ENCODE measurements around the gene MALT1.
"Not testable (repeated sequence)": the region's sequence is repeated elsewhere in the genome, so short reads cannot be mapped to it uniquely, and the experiment has no call there.

The MALT1 gene

DNA sequence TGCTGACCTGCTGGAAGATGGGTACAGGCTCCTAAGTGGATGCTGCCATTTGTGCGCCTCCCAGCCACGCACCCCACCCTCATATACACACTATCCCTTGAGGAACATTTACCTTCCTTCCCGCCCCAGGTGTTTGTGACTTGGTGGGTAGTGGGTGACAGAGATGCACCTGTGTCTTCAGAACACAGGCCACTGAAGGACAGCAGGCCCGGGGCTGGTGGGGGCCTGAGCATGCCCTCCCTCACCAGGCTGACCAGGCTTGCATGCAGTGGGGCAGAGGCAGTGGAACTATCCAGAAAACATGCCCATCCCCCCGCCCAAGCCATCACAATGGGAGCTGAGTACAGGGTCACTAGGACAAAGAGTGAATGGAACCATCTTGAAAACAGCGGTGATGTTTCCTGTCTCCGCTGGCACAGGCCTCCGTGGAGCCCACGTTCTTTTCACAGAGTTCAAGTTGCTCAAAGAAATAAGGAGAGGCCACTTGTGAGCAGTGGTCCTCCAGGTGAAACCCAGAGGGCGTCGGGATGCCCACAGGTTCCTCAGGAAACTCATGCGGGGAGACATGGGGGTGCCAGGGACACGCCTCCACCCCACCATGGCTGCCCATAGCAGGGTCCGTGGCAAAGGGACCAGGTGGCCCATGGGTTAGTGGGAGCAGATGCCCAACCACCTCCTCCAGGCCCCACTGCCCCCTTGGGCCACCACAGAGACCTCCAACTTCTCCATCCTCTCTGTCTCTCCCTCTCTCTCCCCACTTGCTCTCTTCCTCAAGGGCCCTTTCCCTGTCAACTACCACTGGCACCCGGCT, 90.9 kb downstream of the MALT1 start:
- H3K9me3 ChIP-seq (ENCODE audit: control insufficient read depth in 1 of 2, low read length in 2 of 2) = no peaks in the 10 kb centered on the region
- H3K4me1 ChIP-seq (ENCODE audit: control insufficient read depth in 1 of 2, insufficient read depth in 2 of 2, low read length in 2 of 2) = no peaks in the 10 kb centered on the region
- H3K36me3 ChIP-seq (ENCODE audit: control insufficient read depth in 1 of 2, insufficient read depth in 2 of 2, low read length in 2 of 2) = no peaks in the 10 kb centered on the region
- no peak overlapping the region for H3K27ac ChIP-seq (ENCODE audit: low read length)
- no peaks in the 10 kb centered on the region for H3K27me3 ChIP-seq (ENCODE audit: low read depth, low read length)
- no peak overlapping the region for H3K4me3 ChIP-seq (ENCODE audit: low read depth in 1 of 2, low read length in 2 of 2)

- Histone ChIP-seq H3K27me3 (ENCODE audit: low read depth, low read length) (no peaks in the 10 kb centered on the region), H3K9me3 (ENCODE audit: control insufficient read depth in 1 of 2, low read length in 2 of 2) (no peaks in the 10 kb centered on the region), H3K4me3 (ENCODE audit: low read depth in 1 of 2, low read length in 2 of 2) (no peak overlapping the region), H3K4me1 (ENCODE audit: control insufficient read depth in 1 of 2, insufficient read depth in 2 of 2, low read length in 2 of 2) (peaks cover 0 to under 1% of the 10 kb centered on the region in 2 donors), H3K36me3 (ENCODE audit: control insufficient read depth in 1 of 2, insufficient read depth in 2 of 2, low read length in 2 of 2) (no peaks in the 10 kb centered on the region), H3K27ac (ENCODE audit: low read length) (no peak overlapping the region)
These were observed 91.5 kb downstream of the MALT1 start for GRCh38 chr18:58762781-58763171.

- peaks cover 0 to 13% of the 10 kb centered on the region in 2 donors for H3K4me1 ChIP-seq (ENCODE audit: control insufficient read depth in 1 of 2, insufficient read depth in 2 of 2, low read length in 2 of 2)
- no peak overlapping the region for H3K4me3 ChIP-seq (ENCODE audit: low read depth in 1 of 2, low read length in 2 of 2)
- no peaks in the 10 kb centered on the region for H3K36me3 ChIP-seq (ENCODE audit: control insufficient read depth in 1 of 2, insufficient read depth in 2 of 2, low read length in 2 of 2)
- no peak overlapping the region for H3K27ac ChIP-seq (ENCODE audit: low read length)
- no peaks in the 10 kb centered on the region for H3K9me3 ChIP-seq (ENCODE audit: control insufficient read depth in 1 of 2, low read length in 2 of 2)
- H3K27me3 ChIP-seq (ENCODE audit: low read depth, low read length) = no peaks in the 10 kb centered on the region
These were observed 94.9 kb downstream of the MALT1 start for GRCh38 chr18:58766164-58766563.

DNA sequence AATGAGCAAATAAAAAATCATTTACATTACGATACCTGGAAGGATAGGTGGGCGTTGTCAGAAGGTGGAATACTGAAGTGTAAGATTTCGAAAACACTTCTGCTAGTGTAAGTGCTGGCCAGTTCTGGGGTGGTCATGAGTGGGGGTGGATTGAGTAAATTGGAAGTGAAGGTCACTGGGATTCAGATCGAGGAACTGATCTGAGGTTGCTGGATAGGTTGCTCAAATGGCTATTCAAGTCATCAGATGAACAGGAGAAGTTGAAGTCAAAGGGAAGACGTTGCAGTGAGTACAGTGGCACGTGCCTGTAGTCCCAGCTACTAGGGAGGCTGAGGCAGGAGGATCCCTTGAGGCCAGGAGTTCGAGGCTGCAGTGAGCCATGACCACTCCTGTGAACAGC, 95.7 kb downstream of the MALT1 start:
- H3K36me3 ChIP-seq (ENCODE audit: control insufficient read depth in 1 of 2, insufficient read depth in 2 of 2, low read length in 2 of 2) = no peaks in the 10 kb centered on the region
- no peak overlapping the region for H3K4me3 ChIP-seq (ENCODE audit: low read depth in 1 of 2, low read length in 2 of 2)
- no peak overlapping the region for H3K27ac ChIP-seq (ENCODE audit: low read length)
- no peaks in the 10 kb centered on the region for H3K9me3 ChIP-seq (ENCODE audit: control insufficient read depth in 1 of 2, low read length in 2 of 2)
- peaks cover 0 to 13% of the 10 kb centered on the region in 2 donors for H3K4me1 ChIP-seq (ENCODE audit: control insufficient read depth in 1 of 2, insufficient read depth in 2 of 2, low read length in 2 of 2)
- no peaks in the 10 kb centered on the region for H3K27me3 ChIP-seq (ENCODE audit: low read depth, low read length)

DNA sequence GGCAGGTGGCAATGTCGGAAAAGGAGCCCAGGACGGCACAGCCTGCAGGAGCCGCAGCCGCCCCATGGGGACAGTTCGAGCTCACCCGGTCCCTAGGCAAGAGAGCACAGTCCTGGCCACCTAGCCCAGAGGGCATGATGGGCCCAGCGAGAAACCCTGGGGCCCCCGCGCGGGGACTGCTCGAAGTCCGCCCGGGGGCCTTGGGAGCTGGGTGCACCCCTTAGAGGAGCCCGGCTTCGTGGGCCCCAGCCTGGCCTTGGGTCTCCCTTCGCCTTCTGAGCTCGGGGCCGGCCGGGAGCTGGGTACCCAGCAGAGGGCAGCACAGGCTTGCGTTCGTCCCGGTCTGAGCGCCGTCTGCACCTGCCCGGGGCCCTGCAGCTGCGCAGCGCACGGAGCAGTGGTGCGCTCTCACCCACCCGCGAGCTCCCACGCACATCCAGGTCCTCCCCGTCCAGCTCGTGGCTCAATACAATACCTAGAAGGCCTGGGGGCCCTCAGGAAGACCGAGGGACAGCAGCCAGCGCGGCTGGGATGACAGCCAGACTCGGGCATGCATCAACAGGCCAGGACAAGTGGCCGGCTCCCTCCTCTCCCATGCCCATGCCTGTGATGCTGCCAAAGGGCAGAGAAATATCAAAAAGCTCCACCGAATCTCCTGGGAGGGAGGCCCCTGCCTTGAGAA, 97.2 kb downstream of the MALT1 start:
- Histone ChIP-seq H3K27ac (ENCODE audit: low read length) (no peak overlapping the region), H3K27me3 (ENCODE audit: low read depth, low read length) (no peaks in the 10 kb centered on the region), H3K36me3 (ENCODE audit: control insufficient read depth in 1 of 2, insufficient read depth in 2 of 2, low read length in 2 of 2) (no peaks in the 10 kb centered on the region), H3K9me3 (ENCODE audit: control insufficient read depth in 1 of 2, low read length in 2 of 2) (no peaks in the 10 kb centered on the region), H3K4me1 (ENCODE audit: control insufficient read depth in 1 of 2, insufficient read depth in 2 of 2, low read length in 2 of 2) (peaks cover 0 to 13% of the 10 kb centered on the region in 2 donors), H3K4me3 (ENCODE audit: low read depth in 1 of 2, low read length in 2 of 2) (peak overlapping the region in 1 of 2 donors; percentile 59)

DNA sequence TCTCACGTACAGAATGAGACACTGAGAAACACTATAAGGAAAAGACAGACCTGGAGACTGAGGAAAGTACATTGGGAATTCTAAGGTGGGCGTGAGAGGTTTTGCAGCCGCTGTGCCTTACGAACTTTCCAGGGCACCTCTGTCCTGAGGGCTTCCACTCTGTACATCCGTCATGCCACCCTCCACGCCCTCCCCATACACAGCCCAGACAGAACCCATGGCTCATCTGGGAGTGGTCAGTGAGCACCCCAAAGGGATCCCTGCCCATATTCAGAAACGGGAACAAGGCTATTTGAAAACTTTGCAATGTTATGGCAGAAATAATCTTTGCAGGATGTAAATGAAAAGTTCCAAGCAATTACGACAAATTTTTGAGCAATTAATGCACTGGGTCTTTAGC, 98.1 kb downstream of the MALT1 start:
- H3K4me1 ChIP-seq (ENCODE audit: control insufficient read depth in 1 of 2, insufficient read depth in 2 of 2, low read length in 2 of 2) = peaks cover 0 to 13% of the 10 kb centered on the region in 2 donors
- no peaks in the 10 kb centered on the region for H3K36me3 ChIP-seq (ENCODE audit: control insufficient read depth in 1 of 2, insufficient read depth in 2 of 2, low read length in 2 of 2)
- H3K27ac ChIP-seq (ENCODE audit: low read length) = no peak overlapping the region
- H3K27me3 ChIP-seq (ENCODE audit: low read depth, low read length) = no peaks in the 10 kb centered on the region
- H3K4me3 ChIP-seq (ENCODE audit: low read depth in 1 of 2, low read length in 2 of 2) = no peak overlapping the region
- no peaks in the 10 kb centered on the region for H3K9me3 ChIP-seq (ENCODE audit: control insufficient read depth in 1 of 2, low read length in 2 of 2)

DNA sequence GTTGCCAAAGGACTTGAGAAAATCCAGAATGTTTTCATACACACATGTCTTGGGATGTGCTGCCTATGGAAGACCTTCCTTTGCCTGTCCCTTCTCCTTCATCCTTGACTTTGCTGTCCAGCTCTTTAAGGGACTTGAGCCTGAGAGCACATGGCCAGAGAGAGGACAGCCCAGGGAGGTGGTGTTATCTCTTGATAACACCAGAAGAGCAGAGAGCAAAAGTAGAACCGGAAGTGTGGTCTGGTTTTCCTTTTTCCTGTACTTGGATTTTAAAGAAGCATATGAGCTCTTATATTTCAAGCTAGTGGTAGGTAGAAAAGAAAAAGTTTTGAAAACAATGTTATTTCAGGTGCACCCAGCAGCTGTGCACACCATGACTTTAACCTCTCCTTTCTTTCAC, 99.3 kb downstream of the MALT1 start:
- Histone ChIP-seq H3K9me3 (ENCODE audit: control insufficient read depth in 1 of 2, low read length in 2 of 2) (no peaks in the 10 kb centered on the region), H3K36me3 (ENCODE audit: control insufficient read depth in 1 of 2, insufficient read depth in 2 of 2, low read length in 2 of 2) (no peaks in the 10 kb centered on the region), H3K27me3 (ENCODE audit: low read depth, low read length) (no peaks in the 10 kb centered on the region)

GRCh38 chr18:58772161-58772560, 100.9 kb downstream of the MALT1 start:
- Histone ChIP-seq H3K4me3 (ENCODE audit: low read depth in 1 of 2, low read length in 2 of 2) (no peak overlapping the region), H3K4me1 (ENCODE audit: control insufficient read depth in 1 of 2, insufficient read depth in 2 of 2, low read length in 2 of 2) (peaks cover 0 to 13% of the 10 kb centered on the region in 2 donors), H3K36me3 (ENCODE audit: control insufficient read depth in 1 of 2, insufficient read depth in 2 of 2, low read length in 2 of 2) (no peaks in the 10 kb centered on the region), H3K27ac (ENCODE audit: low read length) (no peak overlapping the region), H3K9me3 (ENCODE audit: control insufficient read depth in 1 of 2, low read length in 2 of 2) (no peaks in the 10 kb centered on the region), H3K27me3 (ENCODE audit: low read depth, low read length) (no peaks in the 10 kb centered on the region)

More for the DNA sequence above, 99.3 kb downstream of the MALT1 start:
- no peak overlapping the region for H3K4me3 ChIP-seq (ENCODE audit: low read depth in 1 of 2, low read length in 2 of 2)
- H3K27ac ChIP-seq (ENCODE audit: low read length) = no peak overlapping the region
- H3K4me1 ChIP-seq (ENCODE audit: control insufficient read depth in 1 of 2, insufficient read depth in 2 of 2, low read length in 2 of 2) = peaks cover 0 to 13% of the 10 kb centered on the region in 2 donors

DNA sequence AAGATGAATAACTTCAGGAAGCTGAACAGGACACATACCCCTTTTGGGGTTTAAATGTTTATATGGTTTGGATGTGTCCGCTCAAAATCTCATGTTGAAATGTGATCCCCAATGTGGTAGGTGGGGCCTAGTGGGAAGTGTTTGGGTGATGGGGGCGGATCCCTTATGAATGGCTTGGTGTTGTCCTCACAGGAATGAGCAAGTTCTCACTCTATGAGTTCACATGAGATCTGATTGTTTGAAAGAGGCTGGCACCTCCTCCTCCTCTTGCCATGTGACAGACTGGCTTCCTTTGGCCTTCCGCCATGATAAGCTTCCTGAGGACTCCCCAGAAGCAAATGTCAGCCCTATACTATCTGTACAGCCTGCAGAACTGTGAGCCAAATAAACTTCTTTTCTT, 104.8 kb downstream of the MALT1 start:
- Histone ChIP-seq H3K27ac (ENCODE audit: low read length) (no peak overlapping the region), H3K4me1 (ENCODE audit: control insufficient read depth in 1 of 2, insufficient read depth in 2 of 2, low read length in 2 of 2) (no peaks in the 10 kb centered on the region)

DNA sequence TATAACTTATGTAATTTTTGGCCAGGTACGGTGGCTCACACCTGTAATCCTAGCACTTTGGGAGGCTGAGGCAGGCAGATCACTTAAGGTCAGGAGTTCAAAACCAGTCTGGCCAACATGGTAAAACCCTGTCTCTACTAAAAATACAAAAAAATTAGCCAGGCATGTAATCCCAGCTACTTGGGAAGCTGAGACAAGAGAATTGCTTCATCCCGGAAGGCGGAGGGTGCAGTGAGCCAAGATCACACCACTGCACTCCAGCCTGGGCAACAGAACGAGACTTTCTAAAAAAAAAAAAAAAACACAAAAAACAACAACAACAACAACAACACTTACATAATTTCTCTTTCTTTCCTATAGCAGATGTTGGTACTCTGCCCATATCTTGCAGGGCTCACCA, 105.3 kb downstream of the MALT1 start:
- not testable (repeated sequence) for H3K27ac ChIP-seq (ENCODE audit: low read length); H3K36me3 ChIP-seq (ENCODE audit: control insufficient read depth in 1 of 2, insufficient read depth in 2 of 2, low read length in 2 of 2); H3K27me3 ChIP-seq (ENCODE audit: low read depth, low read length); H3K9me3 ChIP-seq (ENCODE audit: control insufficient read depth in 1 of 2, low read length in 2 of 2); H3K4me1 ChIP-seq (ENCODE audit: control insufficient read depth in 1 of 2, insufficient read depth in 2 of 2, low read length in 2 of 2); H3K4me3 ChIP-seq (ENCODE audit: low read depth in 1 of 2, low read length in 2 of 2)

More for the DNA sequence above, 104.8 kb downstream of the MALT1 start:
- no peaks in the 10 kb centered on the region for H3K27me3 ChIP-seq (ENCODE audit: low read depth, low read length)
- no peak overlapping the region for H3K4me3 ChIP-seq (ENCODE audit: low read depth in 1 of 2, low read length in 2 of 2)
- no peaks in the 10 kb centered on the region for H3K9me3 ChIP-seq (ENCODE audit: control insufficient read depth in 1 of 2, low read length in 2 of 2)
- H3K36me3 ChIP-seq (ENCODE audit: control insufficient read depth in 1 of 2, insufficient read depth in 2 of 2, low read length in 2 of 2) = no peaks in the 10 kb centered on the region

- no peaks in the 10 kb centered on the region for H3K27me3 ChIP-seq (ENCODE audit: low read depth, low read length)
- H3K36me3 ChIP-seq (ENCODE audit: control insufficient read depth in 1 of 2, insufficient read depth in 2 of 2, low read length in 2 of 2) = no peaks in the 10 kb centered on the region
- no peaks in the 10 kb centered on the region for H3K9me3 ChIP-seq (ENCODE audit: control insufficient read depth in 1 of 2, low read length in 2 of 2)
- H3K4me1 ChIP-seq (ENCODE audit: control insufficient read depth in 1 of 2, insufficient read depth in 2 of 2, low read length in 2 of 2) = no peaks in the 10 kb centered on the region
- H3K27ac ChIP-seq (ENCODE audit: low read length) = no peak overlapping the region
- no peak overlapping the region for H3K4me3 ChIP-seq (ENCODE audit: low read depth in 1 of 2, low read length in 2 of 2)
These were observed 106.2 kb downstream of the MALT1 start for GRCh38 chr18:58777471-58777870.
